C4-2B (cell line): ENCODE measurements around the gene SLC26A9.

ENCODE experiments used
- H3K27ac ChIP-seq: fragments of 450-650 bp; 2 replicates; pipeline ENCODE4 v1.5.1; 2017
- ZFX ChIP-seq: fragments of 450-650 bp; IDR thresholded peaks from 2 replicates; pipeline ENCODE4 v1.6.1; 2017
- TF ChIP-seq, protein P1 (sequence below): fragments of 450-650 bp; conservative IDR thresholded peaks from 2 replicates; pipeline ENCODE4 v1.5.1; 2017; ENCODE audit warnings: mild to moderate bottlenecking

Gene SLC26A9

DNA sequence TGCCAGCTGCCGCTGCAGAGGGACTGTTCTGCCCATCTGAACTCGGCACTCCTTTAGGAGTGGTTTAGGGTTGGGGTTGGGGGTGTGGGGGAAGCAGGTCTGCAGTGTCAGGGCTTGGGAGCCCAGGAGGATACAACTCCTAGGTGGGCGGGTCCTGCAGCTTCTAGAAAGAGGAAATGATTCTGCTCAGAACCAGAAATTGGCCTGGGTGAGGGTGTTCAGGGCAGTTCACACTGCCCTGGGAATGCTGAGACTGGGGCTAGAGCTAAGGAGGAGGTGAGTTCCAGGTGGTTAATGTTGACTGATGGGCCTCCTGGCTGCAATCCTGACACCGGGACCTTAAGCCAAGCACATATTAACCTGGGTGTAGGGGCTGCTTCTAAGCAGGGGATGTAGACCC, 4.8 kb upstream of the SLC26A9 start:
- TF ChIP-seq ZFX, result no peak
- TF ChIP-seq, protein P1, sequence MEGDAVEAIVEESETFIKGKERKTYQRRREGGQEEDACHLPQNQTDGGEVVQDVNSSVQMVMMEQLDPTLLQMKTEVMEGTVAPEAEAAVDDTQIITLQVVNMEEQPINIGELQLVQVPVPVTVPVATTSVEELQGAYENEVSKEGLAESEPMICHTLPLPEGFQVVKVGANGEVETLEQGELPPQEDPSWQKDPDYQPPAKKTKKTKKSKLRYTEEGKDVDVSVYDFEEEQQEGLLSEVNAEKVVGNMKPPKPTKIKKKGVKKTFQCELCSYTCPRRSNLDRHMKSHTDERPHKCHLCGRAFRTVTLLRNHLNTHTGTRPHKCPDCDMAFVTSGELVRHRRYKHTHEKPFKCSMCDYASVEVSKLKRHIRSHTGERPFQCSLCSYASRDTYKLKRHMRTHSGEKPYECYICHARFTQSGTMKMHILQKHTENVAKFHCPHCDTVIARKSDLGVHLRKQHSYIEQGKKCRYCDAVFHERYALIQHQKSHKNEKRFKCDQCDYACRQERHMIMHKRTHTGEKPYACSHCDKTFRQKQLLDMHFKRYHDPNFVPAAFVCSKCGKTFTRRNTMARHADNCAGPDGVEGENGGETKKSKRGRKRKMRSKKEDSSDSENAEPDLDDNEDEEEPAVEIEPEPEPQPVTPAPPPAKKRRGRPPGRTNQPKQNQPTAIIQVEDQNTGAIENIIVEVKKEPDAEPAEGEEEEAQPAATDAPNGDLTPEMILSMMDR, result no peak
- H3K27ac ChIP-seq, result no peak overlapping the region; the same call in 1 of the 2 replicates

DNA sequence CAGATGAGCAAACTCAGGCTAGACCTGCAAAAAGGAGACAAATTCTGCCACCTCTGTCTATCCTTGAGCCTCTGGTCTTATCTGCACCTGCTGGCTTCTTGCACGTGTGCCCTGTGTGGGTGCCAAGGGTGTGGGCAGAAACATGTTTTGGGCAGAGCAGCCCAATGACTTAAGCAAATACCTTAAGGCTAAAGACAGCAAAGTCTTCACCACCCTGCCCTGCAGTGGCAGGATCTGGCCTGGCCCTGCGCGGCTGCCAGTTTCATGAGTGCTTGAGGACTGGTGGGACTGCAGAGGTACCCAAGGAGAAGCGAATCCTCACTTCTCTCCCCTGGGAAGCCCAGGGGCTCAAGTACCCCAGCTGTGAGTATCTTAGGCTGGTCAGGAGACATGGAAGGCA, 3.8 kb upstream of the SLC26A9 start:
- no peak for TF ChIP-seq ZFX

DNA sequence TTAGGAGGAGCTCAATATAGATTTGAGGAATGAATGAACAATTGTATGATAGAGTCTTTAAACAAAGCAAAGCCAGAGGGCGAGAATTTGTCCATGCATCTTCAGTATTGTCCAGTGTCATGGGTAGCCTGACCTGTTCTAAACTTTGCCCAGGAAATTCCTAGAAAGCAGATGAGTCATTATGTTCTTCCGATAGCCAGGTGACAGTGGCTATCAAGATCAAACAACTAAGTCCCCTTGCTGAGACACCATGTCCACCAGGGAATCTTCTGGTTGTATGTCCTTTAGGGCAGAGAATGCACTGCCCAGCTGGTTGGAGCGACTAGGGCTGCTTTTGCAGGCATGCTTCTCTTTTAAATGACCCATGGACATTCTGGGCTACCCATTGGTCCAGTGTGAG, 1.8 kb upstream of the SLC26A9 start:
- no peak overlapping the region for H3K27ac ChIP-seq
- TF ChIP-seq, protein P1, result no peak
- TF ChIP-seq ZFX, result no peak

More for the DNA sequence above, 3.8 kb upstream of the SLC26A9 start:
- peak overlapping the region; percentile 29; the same call in 1 of the 2 replicates for H3K27ac ChIP-seq

DNA sequence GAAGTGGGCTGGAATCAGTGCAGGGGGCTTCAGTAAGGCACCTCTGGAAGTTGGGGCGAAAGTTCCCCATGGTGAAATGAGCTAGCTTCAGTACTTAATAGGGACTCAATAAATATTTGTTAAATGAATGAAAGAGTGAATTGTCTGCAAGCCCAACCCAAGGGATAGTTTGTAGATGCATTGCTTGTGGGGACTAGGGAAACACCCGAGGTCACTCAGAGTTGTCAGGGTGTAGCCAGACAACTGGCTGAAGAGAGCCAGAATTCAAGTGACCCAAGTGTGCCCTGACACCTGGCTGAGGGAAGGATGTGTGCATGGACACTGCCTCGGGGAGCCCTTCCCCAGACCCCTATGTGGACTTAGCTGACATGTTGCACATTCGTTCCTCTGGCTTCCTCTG, 1.3 kb upstream of the SLC26A9 start:
- TF ChIP-seq, protein P1, result no peak
- TF ChIP-seq ZFX, result no peak
- no peak overlapping the region for H3K27ac ChIP-seq

DNA sequence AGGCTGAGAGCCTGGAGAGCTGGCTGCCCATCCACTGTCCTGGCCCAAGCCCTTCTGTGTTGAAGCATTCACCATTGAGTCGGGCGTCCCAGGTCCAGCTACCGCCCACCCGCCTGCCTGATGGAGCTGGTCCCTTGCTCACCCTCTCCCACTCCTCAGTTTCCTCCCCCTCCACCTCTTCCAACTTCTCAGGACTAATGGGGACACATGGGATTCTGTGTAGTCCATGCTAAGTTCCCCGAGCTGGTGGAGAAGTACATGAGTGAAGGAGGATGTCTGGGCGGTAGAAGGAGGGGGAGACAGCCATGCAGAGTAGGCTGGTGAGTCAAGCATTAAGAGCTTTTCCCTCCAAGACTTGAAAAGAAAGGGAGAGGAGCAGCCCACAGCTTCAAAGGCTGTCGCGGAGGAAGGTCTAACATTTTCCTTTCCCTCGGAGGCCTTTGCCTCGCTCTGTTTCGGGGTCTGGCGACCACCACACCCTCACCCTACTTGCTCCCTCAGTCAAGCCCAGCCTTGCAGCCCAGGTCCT, 561 bp downstream of the SLC26A9 start:
- no peak overlapping the region for H3K27ac ChIP-seq
- TF ChIP-seq, protein P1, result no peak
- TF ChIP-seq ZFX, result no peak

DNA sequence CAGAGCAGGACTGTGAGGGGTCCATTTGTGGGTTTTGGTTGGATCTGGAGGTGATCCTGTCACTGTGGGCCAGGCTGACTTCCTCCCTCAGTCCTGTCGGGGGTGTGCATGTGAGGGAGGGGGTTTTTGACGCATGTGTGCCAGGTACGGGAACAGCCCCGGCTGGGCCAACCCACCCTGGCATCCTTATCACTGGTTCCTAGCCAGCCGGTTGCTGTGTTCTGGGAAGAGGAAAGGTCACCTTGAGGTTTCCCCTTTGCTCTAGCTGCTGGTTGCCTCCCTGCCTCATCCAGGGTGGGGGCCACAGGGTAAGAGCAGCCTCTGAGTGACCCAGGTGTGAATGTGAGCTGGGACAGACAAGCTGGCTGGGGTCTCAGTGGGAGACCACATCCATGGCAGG, 2.5 kb downstream of the SLC26A9 start:
- TF ChIP-seq, protein P1, result no peak
- no peak for TF ChIP-seq ZFX
- H3K27ac ChIP-seq, result no peak overlapping the region

DNA sequence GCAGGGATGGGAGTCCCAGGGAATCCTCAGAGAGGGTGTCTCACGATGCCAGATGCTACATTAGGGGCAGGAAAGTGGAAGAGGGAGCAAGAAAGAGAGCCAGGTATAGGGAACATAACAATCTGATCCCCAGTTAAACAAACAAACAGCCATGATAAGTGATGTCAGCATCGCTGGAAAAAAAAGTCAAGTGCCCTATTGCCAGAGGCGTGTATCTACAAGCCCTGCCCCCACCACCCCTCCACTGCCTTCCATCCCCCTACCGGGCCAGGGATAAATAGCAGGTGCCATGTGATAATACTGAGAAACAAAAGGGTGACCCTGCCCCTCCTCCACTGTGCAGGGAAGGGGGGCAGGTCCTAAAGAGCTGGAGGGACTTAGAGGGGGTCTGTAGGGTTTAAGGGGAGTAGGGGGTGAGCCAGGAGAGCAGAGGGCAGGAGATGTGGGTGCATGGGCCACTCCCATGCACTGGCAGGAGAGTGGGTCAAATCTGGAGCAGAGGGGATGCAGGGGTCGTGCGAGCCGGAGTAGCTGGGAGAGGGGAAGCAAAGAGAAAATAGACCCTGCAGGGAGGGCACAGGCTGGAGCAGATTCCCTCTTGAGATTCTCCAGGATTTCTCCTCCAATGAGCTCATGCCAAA, 3.4 kb downstream of the SLC26A9 start:
- H3K27ac ChIP-seq, result no peak overlapping the region

More for the DNA sequence above, 3.4 kb downstream of the SLC26A9 start:
- TF ChIP-seq ZFX, result no peak
- TF ChIP-seq, protein P1, result no peak; the same call in 1 of the 2 replicates
